ENCODE data around the gene MSRB1. TPM values are rescaled to one million over a fixed set of nuclear protein-coding genes. Genes with fewer than 3 reads are reported as not detected.

MSRB1 gene
- total RNA-seq, 1 experiment from 2014 or later, result 25.7 TPM

DNA sequence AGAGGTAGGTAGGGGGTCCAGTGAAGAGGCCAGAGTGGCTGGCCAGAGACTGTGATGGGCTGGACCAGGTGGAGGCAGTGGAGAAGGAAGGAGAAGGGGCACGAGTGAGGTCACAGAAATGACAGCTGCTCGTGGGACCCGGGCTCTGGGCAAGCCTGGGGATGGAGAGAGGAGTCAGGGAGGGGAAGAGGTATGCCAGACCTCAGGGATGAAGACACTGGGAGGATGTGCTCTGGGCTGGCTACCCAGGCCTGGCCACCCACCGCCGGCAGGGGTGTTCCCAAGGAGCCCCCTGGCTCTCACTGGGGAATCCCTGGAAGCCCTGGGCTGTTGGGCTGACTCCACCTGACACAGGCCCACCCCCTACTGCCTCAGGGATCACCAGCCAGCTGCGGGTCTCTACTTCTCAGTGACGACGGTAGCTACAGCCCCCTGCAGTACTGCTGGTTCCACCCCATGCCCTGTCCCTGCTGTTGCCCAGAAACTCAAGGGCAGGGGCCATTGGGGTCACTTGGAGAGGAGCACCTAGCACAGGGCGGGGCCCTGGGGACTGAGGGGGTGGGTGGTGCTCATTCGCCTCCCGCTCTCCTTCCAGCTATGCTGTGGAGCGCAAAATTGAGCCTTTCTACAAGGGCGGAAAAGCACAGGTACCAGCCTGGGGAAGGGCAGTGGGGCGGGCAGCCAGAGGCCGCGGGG, 30.6 kb upstream of the MSRB1 start:
- peak overlapping the region; percentile 95; the same call in 1 of the 2 replicates for H3K4me3 ChIP-seq (ENCODE audit: low read length)
- H3K27ac ChIP-seq (ENCODE audit: low read length), result no peak overlapping the region
- no peaks in the 10 kb centered on the region for H3K9me2 ChIP-seq (replicated peaks; ENCODE audit: low read length)
- H2AFZ ChIP-seq (ENCODE audit: low read length), result no peak overlapping the region
- no peaks in the 10 kb centered on the region for H3F3A ChIP-seq (ENCODE audit: low read length, unreplicated experiment)
- POLR2A ChIA-PET (ENCODE audit: unreplicated experiment), result no interaction called here
- H3K9ac ChIP-seq (ENCODE audit: low read length), result no peak overlapping the region
- H3K9me3 ChIP-seq (ENCODE audit: low read length), result no peaks in the 10 kb centered on the region
- H3K36me3 ChIP-seq (ENCODE audit: low read depth, low read length), result no peaks in the 10 kb centered on the region
- TF ChIP-seq EZH2 (IDR thresholded peaks at IDR 0.05; ENCODE audit: low read length, unreplicated experiment) (no peak), EZH2phosphoT487 (IDR thresholded peaks at IDR 0.05; ENCODE audit: borderline replicate concordance, low read length) (no peak)
- TF ChIP-seq, protein P1, sequence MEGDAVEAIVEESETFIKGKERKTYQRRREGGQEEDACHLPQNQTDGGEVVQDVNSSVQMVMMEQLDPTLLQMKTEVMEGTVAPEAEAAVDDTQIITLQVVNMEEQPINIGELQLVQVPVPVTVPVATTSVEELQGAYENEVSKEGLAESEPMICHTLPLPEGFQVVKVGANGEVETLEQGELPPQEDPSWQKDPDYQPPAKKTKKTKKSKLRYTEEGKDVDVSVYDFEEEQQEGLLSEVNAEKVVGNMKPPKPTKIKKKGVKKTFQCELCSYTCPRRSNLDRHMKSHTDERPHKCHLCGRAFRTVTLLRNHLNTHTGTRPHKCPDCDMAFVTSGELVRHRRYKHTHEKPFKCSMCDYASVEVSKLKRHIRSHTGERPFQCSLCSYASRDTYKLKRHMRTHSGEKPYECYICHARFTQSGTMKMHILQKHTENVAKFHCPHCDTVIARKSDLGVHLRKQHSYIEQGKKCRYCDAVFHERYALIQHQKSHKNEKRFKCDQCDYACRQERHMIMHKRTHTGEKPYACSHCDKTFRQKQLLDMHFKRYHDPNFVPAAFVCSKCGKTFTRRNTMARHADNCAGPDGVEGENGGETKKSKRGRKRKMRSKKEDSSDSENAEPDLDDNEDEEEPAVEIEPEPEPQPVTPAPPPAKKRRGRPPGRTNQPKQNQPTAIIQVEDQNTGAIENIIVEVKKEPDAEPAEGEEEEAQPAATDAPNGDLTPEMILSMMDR (conservative IDR thresholded peaks at IDR 0.05; ENCODE audit: low read depth, low read length), result no peak
- H3K4me2 ChIP-seq (ENCODE audit: low read length), result peak overlapping the region; percentile 98
- ATAC-seq (no peak), DNase-seq (no peak)
- no peaks in the 10 kb centered on the region for H3K27me3 ChIP-seq (ENCODE audit: low read length)
- CTCF ChIA-PET, result no interaction called here
- BruUV-seq (replicated peaks), result no TSS peak
- no peaks in the 10 kb centered on the region for H4K20me1 ChIP-seq (ENCODE audit: low read length)
- H3K79me2 ChIP-seq (ENCODE audit: low read length), result peaks cover 21% of the 10 kb centered on the region
- H3K4me1 ChIP-seq (ENCODE audit: insufficient read depth, low read length), result peaks cover under 1% of the 10 kb centered on the region; the same call in 1 of the 2 replicates
- intact Hi-C loops (cut with micrococcal nuclease), result no loop called here

DNA sequence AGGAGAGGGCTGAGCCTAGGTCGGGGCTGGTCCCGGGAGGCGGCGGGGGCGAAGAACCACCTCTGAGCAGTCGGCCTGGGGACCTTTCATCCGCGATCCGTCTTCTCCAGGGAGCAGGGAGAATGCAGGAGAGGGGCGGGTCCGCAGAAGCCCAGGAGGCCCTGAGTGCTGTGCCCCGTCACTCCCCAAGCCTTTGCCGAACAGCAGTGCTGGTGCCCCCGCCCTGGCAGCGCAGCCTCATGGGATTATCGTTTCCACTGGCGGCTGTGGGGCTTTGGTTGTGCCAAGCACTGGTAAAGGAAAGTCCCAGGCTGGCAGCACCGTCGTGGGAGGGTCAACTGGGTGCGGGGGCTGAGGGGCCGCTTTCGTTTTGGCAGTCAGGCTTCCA, 29.5 kb upstream of the MSRB1 start:
- Histone ChIP-seq H3K9me2 (replicated peaks; ENCODE audit: low read length) (no peaks in the 10 kb centered on the region), H3K27me3 (ENCODE audit: low read length) (no peaks in the 10 kb centered on the region), H4K20me1 (ENCODE audit: low read length) (no peaks in the 10 kb centered on the region), H3K9ac (ENCODE audit: low read length) (peak overlapping the region; percentile 92), H2AFZ (ENCODE audit: low read length) (peak overlapping the region; percentile 81), H3K27ac (ENCODE audit: low read length) (0 out of 2 replicates have a peak overlapping the region, but pooled peaks have one; percentile 29), H3K4me1 (ENCODE audit: insufficient read depth, low read length) (no peaks in the 10 kb centered on the region), H3K4me2 (ENCODE audit: low read length) (peak overlapping the region; percentile 98), H3K79me2 (ENCODE audit: low read length) (peaks cover 21% of the 10 kb centered on the region), H3K4me3 (ENCODE audit: low read length) (peak overlapping the region; percentile 95), H3K36me3 (ENCODE audit: low read depth, low read length) (no peaks in the 10 kb centered on the region), H3K9me3 (ENCODE audit: low read length) (no peaks in the 10 kb centered on the region), H3F3A (ENCODE audit: low read length, unreplicated experiment) (no peaks in the 10 kb centered on the region)
- DNase-seq (no peak), ATAC-seq (peak; percentile 42)
- TF ChIP-seq, protein P1 (conservative IDR thresholded peaks at IDR 0.05; ENCODE audit: low read depth, low read length), result no peak
- no peak for TF ChIP-seq EZH2 (IDR thresholded peaks at IDR 0.05; ENCODE audit: low read length, unreplicated experiment)
- TF ChIP-seq EZH2phosphoT487 (IDR thresholded peaks at IDR 0.05; ENCODE audit: borderline replicate concordance, low read length), result no peak
- BruUV-seq (replicated peaks), result no TSS peak
- ChIA-PET POLR2A (ENCODE audit: unreplicated experiment) (no interaction called here), CTCF (no interaction called here)
- intact Hi-C loops (cut with micrococcal nuclease), result no loop called here

DNA sequence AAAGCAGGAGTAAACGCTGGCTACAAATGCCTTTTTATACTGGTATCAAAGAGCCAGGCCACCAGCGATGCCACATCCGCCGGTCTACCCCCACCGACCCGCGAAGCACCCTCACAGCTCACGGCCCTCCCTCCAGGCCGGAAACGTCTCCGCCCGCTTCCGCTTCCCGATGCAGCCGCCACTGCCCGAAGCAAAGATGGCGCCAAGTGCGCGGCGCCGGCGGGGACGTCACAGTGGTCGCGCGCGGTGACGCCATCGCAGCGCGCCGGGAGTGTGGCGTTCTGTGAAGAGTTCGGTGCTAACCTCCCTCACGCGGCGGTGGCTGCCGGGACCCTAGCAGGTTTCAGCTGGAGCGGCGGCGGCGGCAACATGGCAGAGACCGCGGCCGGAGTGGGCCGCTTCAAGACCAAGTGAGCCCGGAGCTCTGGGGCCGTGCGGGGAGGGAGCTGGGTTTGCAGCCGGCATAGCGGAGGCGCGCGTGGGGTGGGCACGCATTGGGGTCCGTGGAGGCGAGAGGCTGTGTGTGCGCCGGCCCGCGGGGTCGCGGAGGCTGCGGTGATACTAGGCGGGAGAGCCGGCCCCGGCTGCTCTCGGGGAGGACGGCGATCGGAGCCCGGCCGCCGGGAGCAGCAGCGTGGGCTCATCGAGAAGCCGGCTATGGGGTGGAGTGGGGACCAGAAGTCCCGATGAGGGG, 28.9 kb upstream of the MSRB1 start, which contains the start of gene TBL3:
Gene TBL3 (plus strand): TSS at position 258 of the 694 bp plus-strand sequence. CDS start 112 bp downstream, at position 370.
- peak within 1 kb of the TSS; percentile 88 for H2AFZ ChIP-seq (ENCODE audit: low read length)
- CTCF ChIA-PET, result interaction anchor here (0.5 kb wide), 1 partner anchor 140 kb away, joined by 3 read pairs; no protein-coding TSS in a partner anchor
- POLR2A ChIA-PET (ENCODE audit: unreplicated experiment), result no interaction called here
- no peak for TF ChIP-seq EZH2 (IDR thresholded peaks at IDR 0.05; ENCODE audit: low read length, unreplicated experiment)
- TF ChIP-seq, protein P1 (conservative IDR thresholded peaks at IDR 0.05; ENCODE audit: low read depth, low read length), result no peak
- no peak for TF ChIP-seq EZH2phosphoT487 (IDR thresholded peaks at IDR 0.05; ENCODE audit: borderline replicate concordance, low read length)
- DNase-seq (peak; percentile 91), ATAC-seq (peak; percentile 88)
- peaks cover 21% of the 10 kb centered on the region for H3K79me2 ChIP-seq (ENCODE audit: low read length)
- peak within 1 kb of the TSS; percentile 95 for H3K4me3 ChIP-seq (ENCODE audit: low read length)
- peak within 1 kb of the TSS; percentile 92 for H3K9ac ChIP-seq (ENCODE audit: low read length)
- H3K4me2 ChIP-seq (ENCODE audit: low read length), result peak within 1 kb of the TSS; percentile 98
- H3K9me2 ChIP-seq (replicated peaks; ENCODE audit: low read length), result no peaks in the 10 kb centered on the region
- H3K36me3 ChIP-seq (ENCODE audit: low read depth, low read length), result no peaks in the 10 kb centered on the region
- no peaks in the 10 kb centered on the region for H3K9me3 ChIP-seq (ENCODE audit: low read length)
- no peaks in the 10 kb centered on the region for H3K27me3 ChIP-seq (ENCODE audit: low read length)
- H4K20me1 ChIP-seq (ENCODE audit: low read length), result no peaks in the 10 kb centered on the region
- BruUV-seq (replicated peaks), result no TSS peak
- H3K4me1 ChIP-seq (ENCODE audit: insufficient read depth, low read length), result no peaks in the 10 kb centered on the region
- intact Hi-C loops (cut with micrococcal nuclease), result no loop called here
- no peaks in the 10 kb centered on the region for H3F3A ChIP-seq (ENCODE audit: low read length, unreplicated experiment)
- H3K27ac ChIP-seq (ENCODE audit: low read length), result peak within 1 kb of the TSS; percentile 33

Data from PC-3 (cell line).